GM19455 (cell line): Measurements from ENCODE around the gene ERVK3-1.
"Not testable (repeated sequence)": the region's sequence is repeated elsewhere in the genome, so short reads cannot be mapped to it uniquely, and the experiment has no call there.

Experiments
- ATAC-seq: cut with Tn5 transposase; IDR thresholded peaks from one replicate; pipeline ENCODE4 v1.9.1; 2021; ENCODE audit not compliant: unreplicated experiment

Gene ERVK3-1

DNA sequence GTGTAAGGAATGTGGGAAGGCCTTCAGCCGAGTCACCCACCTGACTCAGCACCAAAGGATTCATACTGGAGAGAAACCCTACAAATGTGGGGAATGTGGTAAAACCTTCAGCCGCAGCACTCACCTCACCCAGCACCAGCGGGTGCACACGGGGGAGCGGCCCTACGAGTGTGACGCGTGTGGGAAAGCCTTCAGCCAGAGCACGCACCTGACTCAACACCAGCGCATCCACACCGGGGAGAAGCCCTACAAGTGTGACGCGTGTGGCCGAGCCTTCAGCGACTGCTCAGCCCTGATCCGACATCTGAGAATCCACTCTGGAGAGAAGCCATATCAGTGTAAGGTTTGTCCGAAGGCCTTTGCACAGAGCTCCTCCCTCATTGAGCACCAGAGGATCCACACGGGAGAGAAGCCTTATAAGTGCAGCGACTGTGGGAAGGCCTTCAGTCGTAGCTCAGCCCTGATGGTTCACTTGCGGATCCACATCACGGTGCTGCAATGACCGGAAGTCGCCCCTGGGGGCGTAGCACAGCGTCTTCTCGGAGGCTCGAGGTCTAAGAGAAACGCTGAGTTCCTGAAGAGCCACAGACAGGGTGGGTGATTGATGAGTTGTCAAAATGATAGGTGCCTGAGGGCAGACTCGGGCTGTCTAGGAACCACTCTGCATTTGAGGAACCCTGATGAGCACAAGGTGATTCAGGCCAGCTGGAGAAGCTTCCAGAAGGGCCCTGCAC lies 33.8 kb downstream of the ERVK3-1 start:
- ATAC-seq = no peak

DNA sequence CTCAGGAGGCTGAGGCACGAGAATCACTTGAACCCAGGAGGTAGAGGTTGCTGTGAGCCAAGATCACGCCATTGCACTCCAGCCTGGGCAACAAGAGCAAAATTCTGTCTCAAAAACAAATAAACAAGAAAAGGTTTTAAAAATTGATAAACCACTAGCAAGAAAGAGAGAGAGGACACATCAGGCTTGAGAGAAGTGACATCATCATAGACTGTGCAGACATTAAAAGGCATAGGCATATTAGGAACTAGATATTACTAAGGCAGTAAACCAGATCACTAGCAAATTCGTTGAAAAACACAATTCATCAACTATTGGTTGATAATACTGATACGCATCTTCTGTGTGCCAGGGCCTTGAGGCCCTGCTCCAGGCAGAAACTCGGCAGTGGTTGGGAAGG lies 40.4 kb downstream of the ERVK3-1 start:
- no peak for ATAC-seq

DNA sequence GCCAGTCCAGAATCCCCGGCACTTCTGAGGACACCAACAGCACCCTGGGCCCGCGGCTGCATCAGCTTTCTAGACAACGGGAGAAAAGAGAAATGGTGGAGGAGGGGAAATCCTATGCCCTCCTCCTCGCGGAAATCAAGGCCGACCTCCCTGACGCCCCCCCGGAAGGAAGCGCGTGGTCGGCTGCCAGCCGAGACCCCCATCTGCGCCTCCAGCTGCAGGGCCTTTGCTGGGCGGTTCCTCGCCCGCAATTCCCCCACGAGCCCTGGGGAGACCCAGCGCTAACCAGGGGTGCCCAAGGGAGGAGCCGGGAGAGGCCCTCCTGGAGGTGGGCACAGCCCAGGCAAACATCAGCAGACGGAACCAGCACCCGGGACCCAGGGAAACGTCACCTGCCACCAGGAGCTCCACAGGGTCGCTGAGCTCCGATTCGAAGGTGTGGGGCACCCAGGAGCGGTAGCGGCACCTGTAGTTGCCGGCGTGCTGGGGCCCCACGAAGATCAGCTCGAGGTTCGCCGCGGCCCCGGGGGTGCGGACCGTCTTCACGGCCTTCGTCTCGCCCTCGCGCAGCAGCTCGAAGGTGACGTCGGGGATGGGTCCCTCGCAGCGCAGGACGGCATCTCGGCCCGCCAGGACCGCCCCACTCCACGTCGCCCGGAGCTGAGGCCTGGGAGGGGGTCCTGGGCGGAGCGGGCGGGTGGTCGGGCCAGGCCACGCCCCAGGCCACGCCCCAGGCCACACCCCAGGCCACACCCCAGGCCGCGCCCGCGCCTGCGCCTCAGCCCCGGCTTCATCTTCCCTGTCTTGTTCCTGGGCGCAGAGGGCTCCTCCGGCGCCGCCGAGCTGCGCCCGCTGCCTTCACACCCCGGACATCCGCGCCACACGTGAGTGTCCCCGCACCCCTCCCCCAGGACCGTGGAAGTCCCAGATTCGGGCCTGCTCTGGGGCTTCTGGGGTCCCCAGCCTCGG lies 42.1 kb downstream of the ERVK3-1 start:
- peak; percentile 77 for ATAC-seq

DNA sequence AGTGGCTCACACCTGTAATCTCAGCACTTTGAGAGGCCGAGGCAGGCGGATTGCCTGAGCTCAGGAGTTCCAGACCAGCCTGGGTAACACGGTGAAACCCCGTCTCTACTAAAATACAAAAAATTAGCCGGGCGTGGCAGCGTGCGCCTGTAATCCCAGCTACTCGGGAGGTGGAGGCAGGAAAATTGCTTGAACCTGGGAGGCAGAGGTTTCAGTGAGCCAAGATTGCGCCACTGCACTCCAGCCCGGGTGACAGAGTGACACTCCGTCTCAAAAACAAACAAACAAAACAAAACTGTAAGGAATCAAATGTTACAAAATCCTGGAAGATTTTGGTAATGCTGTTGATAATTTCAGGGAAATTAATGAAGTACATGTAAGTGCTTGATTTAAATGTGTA lies 42.9 kb downstream of the ERVK3-1 start:
- ATAC-seq = not testable (repeated sequence)

DNA sequence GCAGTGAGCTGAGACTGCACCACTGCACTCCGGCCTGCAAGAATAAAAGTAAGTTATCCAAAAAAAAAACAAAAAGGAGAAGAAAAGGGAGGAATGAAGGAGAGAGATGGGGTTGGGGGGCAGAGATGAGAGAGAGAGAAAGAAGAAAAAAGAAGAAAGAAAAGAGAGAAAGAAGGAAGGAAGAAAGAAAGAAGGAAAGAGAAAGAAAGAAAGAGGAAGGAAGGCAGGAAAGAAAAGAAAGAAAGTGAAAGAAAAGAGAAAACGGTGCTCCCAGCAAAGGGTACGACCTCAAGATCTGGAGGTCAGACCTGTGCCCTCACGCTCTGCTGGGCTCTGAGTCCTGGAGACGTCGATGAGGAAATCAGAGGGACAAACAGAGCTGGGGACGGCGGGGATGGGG lies 44.4 kb downstream of the ERVK3-1 start:
- ATAC-seq = no peak

DNA sequence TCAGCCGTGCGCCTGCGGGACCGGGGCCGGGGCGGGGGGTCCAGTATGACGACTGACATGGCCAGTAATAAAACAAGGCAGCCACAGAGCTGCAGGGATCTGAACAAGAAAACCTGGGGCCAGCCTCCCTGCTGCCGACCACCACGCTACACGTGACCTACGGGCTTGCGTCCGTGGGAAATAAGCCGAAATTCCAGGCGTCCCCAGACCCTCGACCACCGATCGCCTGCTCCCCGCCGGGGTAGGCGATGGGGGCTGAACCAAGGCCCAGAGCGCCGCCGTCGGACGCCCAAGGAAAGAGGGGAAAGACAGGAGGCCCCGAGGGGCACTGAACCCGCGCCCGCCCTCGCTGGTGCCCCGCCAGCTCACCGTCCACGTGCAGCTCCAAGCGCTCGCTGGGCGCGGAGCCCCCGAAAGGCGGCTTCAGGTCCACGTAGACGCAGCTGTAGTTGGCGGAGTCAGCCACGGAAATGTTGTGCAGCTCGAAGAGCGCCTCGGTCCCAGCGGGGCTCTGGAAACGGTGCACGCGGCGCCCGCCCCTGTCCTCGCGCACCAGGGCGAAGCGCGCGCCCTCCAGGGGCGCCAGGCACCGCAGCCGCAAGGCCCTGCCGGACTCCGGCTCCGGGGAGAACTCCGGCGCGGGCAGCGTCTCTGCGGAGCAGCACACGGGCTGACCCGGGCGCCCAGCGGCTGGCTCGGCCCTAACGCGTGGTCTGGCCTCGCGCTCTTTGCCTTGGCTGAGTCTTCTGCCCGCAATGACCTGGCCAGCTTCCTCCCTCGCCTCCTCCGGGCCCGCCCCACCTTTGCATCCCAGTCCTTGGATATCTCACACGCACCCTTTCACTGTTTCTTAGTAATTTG lies 45.1 kb downstream of the ERVK3-1 start:
- no peak for ATAC-seq

DNA sequence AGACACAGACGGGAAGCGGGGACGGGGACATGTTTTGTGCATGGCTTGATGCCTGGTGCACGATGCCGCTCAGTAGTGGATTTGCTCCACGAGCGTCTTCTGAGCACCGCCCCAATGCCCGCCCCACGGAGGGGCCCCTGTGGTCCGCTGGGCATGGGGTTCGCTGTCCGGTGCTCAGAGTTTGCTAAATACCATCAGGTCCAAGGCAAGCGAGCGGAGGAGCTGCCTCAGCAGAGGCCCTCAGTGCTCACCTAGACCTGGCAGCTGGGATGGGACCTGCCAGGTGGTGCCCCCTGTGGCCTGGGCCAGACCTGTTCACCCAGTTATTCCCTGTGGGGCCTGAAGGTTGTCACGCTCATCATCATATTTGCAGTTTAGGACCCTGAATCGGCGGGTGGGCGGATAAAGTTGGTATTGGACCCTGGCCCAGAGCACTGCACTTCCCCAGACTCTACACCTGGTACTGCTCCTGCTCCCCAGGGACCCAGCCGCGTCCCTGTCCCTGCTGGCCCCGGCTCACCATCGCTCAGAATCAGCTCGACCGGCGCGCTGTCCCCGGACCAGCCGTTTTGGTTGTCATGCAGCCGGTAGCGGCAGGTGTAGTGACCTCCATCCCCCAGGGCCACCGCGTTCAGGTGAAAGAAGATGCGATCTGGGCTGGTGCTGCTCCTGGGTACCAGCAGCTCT lies 45.8 kb downstream of the ERVK3-1 start:
- ATAC-seq = no peak

DNA sequence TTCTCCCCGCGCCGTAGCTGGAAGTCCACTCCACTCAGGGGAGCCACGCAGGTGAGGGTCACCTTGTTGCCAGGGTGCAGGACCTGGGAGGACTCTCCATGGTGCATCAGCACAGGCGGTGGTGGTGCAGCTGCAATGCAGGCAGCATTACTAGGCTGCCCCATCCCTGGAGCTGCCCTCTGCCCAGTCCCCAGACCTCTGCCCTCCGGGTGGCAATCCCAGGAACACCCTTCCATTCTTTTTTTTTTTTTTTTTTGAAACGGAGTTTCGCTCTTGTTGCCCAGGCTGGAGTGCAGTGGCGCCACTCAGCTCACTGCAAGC lies 46.3 kb downstream of the ERVK3-1 start:
- ATAC-seq = no peak

DNA sequence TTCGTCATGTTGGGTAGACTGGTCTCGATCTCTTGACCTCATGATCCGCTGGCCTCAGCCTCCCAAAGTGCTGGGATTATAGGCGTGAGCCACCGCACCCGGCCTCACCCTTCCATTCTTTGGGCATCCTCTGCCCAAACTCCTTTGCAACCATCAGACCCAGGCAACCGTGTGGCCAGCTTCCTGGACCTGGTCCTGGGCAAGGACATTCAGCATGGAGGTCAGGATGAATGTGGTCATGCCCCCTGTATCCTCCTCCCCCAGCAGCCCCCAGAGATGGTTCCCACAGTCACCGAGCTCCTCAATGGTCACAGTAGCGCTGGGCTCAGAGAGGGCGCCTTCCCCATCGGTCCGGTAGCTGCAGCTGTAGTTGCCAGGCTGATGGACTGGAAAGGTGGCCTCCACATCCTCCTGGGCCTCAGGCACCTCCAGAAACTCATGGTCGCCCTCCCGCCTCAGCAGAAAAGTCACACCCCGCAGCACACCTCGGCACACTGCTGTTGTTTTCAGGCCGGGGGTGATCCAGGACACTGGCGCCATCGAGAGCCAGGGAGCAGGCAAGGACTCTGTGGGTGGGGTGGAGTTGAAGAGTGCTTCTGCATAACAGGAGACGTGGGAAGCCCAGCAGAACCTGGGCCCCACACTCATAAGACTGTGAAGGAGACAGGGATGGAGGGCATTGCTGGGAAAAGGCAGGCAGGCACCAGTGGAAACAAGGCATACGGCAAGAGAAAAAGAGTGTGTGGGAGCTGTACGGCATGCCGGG lies 47.0 kb downstream of the ERVK3-1 start:
- no peak for ATAC-seq

DNA sequence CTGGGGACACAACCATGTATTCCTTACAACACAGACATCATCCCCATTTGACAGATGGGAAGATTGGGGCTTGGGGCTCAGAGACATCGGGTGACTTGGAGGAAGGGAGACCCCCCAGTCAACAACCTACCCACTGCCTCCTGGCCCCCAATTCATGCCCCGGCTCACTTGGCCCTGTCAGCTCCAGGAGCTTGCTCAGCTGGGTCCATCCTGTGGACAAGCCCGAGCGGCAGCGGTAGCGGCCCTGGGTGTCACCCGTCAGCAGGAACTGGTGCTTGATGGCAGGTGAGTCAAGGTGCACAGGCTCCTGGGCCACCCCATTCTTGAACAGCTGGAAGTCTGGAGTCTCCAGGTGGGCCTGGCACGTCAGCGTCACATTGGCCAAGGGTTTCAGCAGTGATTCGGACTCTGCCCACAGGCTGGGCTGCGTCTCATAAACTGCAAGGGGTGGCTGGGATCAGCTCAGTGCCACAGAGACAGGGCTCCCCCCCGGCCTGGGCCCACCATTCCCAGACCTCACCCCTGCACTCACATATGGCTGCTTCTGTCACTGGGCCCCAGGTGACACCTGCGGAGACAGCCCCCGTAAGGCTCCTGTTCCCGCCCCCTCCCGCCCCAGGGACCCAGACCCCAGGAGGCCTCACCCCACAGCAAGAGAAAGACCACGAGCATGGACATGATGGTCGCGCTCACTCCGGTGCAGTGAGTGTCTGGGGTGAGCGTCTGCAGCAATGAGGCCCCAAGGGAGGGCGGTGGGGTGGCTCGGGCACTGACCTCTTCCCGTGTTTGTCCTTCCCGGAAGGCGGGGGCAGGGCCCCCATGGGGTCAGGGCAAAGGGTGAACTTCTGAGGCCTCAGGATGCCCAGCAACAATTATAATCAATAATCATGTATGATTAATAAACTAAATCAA lies 47.8 kb downstream of the ERVK3-1 start, which contains the start of gene A1BG:
Gene A1BG, minus strand, starts transcription at position 733 of the 912 bp plus-strand sequence. Its CDS starts 55 bp downstream, at position 678.
- ATAC-seq = no peak

DNA sequence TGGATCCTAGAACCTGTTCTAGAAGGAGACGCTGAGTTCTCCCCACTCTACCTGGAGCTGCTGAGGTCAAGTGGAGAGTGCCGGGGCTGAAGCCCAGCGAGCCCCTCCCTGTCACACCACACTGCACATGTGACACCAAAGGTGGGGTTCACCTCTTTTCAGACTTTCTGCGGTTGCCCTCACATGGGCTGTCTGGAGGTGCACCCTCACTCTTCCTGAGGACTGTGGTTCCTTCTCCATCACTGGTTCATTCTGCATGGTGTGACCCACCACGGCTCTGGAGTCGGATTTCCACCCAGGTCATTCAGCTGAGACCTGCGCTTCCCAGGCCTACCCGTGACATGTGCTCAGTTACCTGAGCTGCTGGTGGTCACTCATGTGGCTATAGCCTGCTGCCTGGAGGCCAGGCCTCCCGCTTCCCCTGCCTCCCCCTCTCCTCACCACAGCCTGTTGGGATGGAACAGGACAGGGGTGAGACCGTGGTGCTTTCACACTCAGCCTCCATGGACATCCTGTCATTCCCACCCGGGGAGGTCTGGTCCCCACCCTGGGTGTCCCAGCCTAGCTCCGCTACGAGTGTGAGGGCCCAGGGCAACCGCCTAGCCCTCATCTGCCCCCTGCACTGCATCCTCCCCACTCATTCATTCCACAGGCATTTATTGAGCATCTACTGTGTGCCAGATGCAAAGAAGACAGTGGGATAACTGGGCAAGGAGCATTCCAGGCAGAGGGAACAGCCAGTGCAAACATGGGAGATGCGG lies 48.7 kb downstream of the ERVK3-1 start:
- no peak for ATAC-seq

DNA sequence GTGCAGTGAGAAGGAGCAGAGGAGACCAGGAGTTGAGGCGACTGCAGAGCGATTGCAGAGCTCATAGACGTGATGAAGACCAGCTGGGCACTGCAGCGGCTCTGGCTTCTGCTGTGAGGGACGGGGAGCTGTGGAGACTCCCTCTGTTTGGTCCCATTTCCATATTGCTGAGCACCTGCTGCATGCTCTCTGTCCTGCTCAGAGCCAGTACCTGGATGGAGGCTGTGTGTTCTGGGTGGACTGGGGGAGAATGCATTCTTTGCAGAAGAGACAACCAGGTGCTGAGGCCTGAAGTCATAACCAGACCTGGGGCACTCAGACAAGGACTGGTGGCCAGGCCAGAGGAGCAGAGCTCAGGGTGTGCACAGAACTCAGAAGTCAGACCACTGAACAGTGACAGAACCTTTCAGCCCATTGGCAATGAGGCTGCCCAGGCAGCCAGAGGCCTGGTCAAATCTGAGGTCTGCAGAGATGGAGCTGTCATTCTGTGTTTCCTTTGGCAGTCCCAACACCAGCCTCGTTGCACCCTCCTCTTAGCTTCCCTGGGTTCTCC lies 49.4 kb downstream of the ERVK3-1 start:
- ATAC-seq = no peak

DNA sequence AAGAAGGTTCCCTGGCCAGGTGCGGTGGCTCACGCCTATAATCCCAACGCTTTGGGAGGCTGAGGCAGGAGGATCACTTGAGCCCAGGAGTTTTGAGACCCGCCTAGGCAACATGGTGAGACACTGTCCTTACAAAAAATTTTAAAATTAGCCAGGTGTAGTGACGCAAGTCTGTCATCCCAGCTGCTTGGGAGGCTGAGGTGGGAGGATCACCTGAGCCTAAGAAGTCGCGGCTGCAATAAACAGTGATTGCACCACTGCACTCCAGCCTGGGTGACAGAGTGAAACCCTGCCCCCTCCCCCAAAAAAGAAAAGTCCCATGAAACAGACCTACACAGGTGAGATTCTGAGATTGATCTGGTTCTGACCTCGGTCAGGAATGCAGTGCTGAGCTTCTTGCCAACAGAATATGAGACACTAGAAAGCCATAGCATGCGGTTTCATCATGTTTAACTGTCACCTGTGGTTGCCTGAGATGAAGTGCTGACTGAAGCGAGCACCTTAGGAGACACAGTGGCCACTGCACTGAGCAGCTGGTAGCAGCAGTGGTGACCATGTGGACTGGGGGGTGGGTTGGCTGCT lies 50.1 kb downstream of the ERVK3-1 start:
- ATAC-seq = no peak

DNA sequence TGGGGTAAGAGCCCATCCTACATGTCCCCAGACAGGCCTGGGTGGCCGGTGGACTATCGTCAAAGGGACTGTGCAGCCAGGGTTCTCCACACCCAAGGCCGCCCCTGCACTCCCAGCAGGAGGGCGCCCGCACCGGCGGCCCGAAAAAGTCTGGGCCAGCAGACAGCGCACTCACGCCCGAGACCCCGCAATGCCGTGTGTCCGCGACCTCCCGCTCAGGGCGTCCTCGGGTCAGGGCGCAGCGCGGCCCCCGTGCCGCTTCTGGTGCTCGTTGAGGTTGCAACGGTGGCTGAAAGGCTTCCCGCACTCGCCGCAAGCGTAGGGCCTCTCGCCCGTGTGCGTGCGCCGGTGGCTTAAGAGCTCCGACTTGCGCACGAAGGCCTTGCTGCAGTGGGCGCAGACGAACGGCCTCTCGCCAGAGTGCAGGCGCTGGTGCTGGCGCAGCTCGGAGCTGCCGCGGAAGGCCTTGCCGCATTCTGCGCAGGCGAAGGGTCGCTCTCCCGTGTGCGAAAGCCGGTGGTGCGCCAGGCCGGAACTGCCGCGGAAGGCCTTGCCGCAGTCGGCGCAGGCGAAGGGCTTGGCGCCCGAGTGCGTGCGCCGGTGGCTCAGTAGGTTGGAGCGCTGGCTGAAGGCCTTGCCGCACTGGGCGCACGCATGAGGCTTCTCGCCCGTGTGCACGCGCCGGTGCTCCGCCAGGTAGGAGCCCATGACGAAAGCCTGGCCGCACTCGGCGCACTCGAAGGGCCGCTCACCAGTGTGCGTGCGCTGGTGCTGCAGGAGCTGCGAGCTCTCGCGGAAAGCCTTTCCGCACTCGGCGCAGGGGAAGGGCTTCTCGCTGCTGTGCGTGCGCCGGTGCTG lies 51.0 kb downstream of the ERVK3-1 start:
- ATAC-seq = no peak

DNA sequence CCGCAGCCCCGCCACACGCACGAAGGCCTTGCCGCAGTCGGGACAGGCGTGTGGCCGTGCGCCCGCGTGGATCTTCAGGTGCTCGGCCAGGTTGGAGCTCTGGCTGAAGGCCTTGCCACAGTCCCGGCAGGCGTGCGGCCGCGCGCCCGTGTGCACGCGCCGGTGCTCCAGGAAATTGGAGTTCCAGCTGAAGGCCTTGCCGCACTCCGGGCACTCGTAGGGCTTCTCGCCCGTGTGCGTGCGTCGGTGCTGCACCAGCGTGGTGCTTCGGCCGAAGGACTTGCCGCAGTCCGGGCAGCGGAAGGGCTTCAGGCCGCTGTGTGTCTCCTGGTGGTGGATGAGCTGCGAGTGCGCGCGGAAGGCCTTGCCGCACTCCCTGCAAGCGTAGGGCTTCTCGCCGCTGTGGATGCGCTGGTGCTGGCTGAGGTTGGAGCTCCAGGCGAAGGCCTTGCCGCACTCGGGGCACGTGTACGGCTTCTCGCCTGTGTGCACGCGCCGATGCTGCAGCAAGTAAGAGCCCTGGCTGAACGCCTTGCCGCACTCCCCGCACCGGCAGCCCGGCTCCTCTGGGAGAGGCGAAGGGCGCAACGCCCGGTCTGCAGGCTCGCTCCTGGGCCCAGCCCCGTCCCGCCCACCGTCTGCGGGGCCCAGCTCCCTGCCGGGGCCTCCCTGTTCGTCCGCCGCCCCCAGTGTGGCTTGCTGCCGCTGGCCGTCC lies 51.7 kb downstream of the ERVK3-1 start:
- ATAC-seq = no peak
